ENCODE data around the gene CLEC4A. TPM values are rescaled to one million over a fixed set of nuclear protein-coding genes. Genes with fewer than 3 reads are reported as not detected.
"Not testable (repeated sequence)": the region's sequence is repeated elsewhere in the genome, so short reads cannot be mapped to it uniquely, and the experiment has no call there.

CLEC4A gene
- 31.3 TPM for total RNA-seq

GRCh38 chr12:8123124-8123912, at the start of gene CLEC4A:
TSS of gene CLEC4A (plus strand) at chr12:8123617. CDS start at chr12:8123879, 262 bp downstream.
- H3K4me3 ChIP-seq (ENCODE audit: low read length), result peak within 1 kb of the TSS; percentile 48
- no peaks in the 10 kb centered on the region for H3K27me3 ChIP-seq (ENCODE audit: insufficient read depth, low read length)
- H3K4me1 ChIP-seq (ENCODE audit: insufficient read depth, low read length), result peaks cover 39% of the 10 kb centered on the region
- H3K9me3 ChIP-seq (ENCODE audit: low read depth, low read length), result no peaks in the 10 kb centered on the region

GRCh38 chr12:8075935-8076334, 47.5 kb upstream of the CLEC4A start:
- Histone ChIP-seq H3K27me3 (ENCODE audit: insufficient read depth, low read length) (no peaks in the 10 kb centered on the region), H3K4me1 (ENCODE audit: insufficient read depth, low read length) (peaks cover 43% of the 10 kb centered on the region), H3K4me3 (ENCODE audit: low read length) (no peak overlapping the region), H3K9me3 (ENCODE audit: low read depth, low read length) (no peaks in the 10 kb centered on the region)

- no peaks in the 10 kb centered on the region for H3K9me3 ChIP-seq (ENCODE audit: low read depth, low read length)
- no peaks in the 10 kb centered on the region for H3K27me3 ChIP-seq (ENCODE audit: insufficient read depth, low read length)
- H3K4me3 ChIP-seq (ENCODE audit: low read length), result no peak overlapping the region
- peaks cover 43% of the 10 kb centered on the region for H3K4me1 ChIP-seq (ENCODE audit: insufficient read depth, low read length)
Measured at GRCh38 chr12:8076366-8076765, 47.1 kb upstream of the CLEC4A start.

GRCh38 chr12:8077207-8077606, 46.2 kb upstream of the CLEC4A start:
- peaks cover 41% of the 10 kb centered on the region for H3K4me1 ChIP-seq (ENCODE audit: insufficient read depth, low read length)
- H3K4me3 ChIP-seq (ENCODE audit: low read length), result no peak overlapping the region
- H3K27me3 ChIP-seq (ENCODE audit: insufficient read depth, low read length), result no peaks in the 10 kb centered on the region
- H3K9me3 ChIP-seq (ENCODE audit: low read depth, low read length), result no peaks in the 10 kb centered on the region

- no peaks in the 10 kb centered on the region for H3K27me3 ChIP-seq (ENCODE audit: insufficient read depth, low read length)
- H3K4me1 ChIP-seq (ENCODE audit: insufficient read depth, low read length), result peaks cover 46% of the 10 kb centered on the region
- no peaks in the 10 kb centered on the region for H3K9me3 ChIP-seq (ENCODE audit: low read depth, low read length)
- H3K4me3 ChIP-seq (ENCODE audit: low read length), result no peak overlapping the region
Measured at GRCh38 chr12:8078398-8078797, 45.0 kb upstream of the CLEC4A start.

GRCh38 chr12:8078916-8079315, 44.5 kb upstream of the CLEC4A start:
- Histone ChIP-seq H3K4me1 (ENCODE audit: insufficient read depth, low read length) (peaks cover 49% of the 10 kb centered on the region), H3K4me3 (ENCODE audit: low read length) (no peak overlapping the region), H3K27me3 (ENCODE audit: insufficient read depth, low read length) (no peaks in the 10 kb centered on the region)

GRCh38 chr12:8080120-8080519, 43.3 kb upstream of the CLEC4A start:
- no peaks in the 10 kb centered on the region for H3K27me3 ChIP-seq (ENCODE audit: insufficient read depth, low read length)
- peaks cover 60% of the 10 kb centered on the region for H3K4me1 ChIP-seq (ENCODE audit: insufficient read depth, low read length)
- no peak overlapping the region for H3K4me3 ChIP-seq (ENCODE audit: low read length)
- no peaks in the 10 kb centered on the region for H3K9me3 ChIP-seq (ENCODE audit: low read depth, low read length)

More at GRCh38 chr12:8078916-8079315, 44.5 kb upstream of the CLEC4A start:
- no peaks in the 10 kb centered on the region for H3K9me3 ChIP-seq (ENCODE audit: low read depth, low read length)

GRCh38 chr12:8081251-8081920, 42.0 kb upstream of the CLEC4A start:
- Histone ChIP-seq H3K27me3 (ENCODE audit: insufficient read depth, low read length) (no peaks in the 10 kb centered on the region), H3K4me1 (ENCODE audit: insufficient read depth, low read length) (peaks cover 66% of the 10 kb centered on the region), H3K4me3 (ENCODE audit: low read length) (peak overlapping the region; percentile 97), H3K9me3 (ENCODE audit: low read depth, low read length) (no peaks in the 10 kb centered on the region)

GRCh38 chr12:8082808-8083100, 40.7 kb upstream of the CLEC4A start:
- H3K4me1 ChIP-seq (ENCODE audit: insufficient read depth, low read length), result peaks cover 68% of the 10 kb centered on the region

GRCh38 chr12:8084351-8084750, 39.1 kb upstream of the CLEC4A start:
- H3K4me1 ChIP-seq (ENCODE audit: insufficient read depth, low read length), result peaks cover 77% of the 10 kb centered on the region
- not testable (repeated sequence) for H3K27me3 ChIP-seq (ENCODE audit: insufficient read depth, low read length); H3K9me3 ChIP-seq (ENCODE audit: low read depth, low read length); H3K4me3 ChIP-seq (ENCODE audit: low read length)

More at GRCh38 chr12:8082808-8083100, 40.7 kb upstream of the CLEC4A start:
- H3K4me3 ChIP-seq (ENCODE audit: low read length), result peak overlapping the region; percentile 97
- H3K27me3 ChIP-seq (ENCODE audit: insufficient read depth, low read length), result no peaks in the 10 kb centered on the region
- H3K9me3 ChIP-seq (ENCODE audit: low read depth, low read length), result no peaks in the 10 kb centered on the region

- peaks cover 66% of the 10 kb centered on the region for H3K4me1 ChIP-seq (ENCODE audit: insufficient read depth, low read length)
- H3K4me3 ChIP-seq (ENCODE audit: low read length), result no peak overlapping the region
- H3K27me3 ChIP-seq (ENCODE audit: insufficient read depth, low read length), result no peaks in the 10 kb centered on the region
- H3K9me3 ChIP-seq (ENCODE audit: low read depth, low read length), result no peaks in the 10 kb centered on the region
Measured at GRCh38 chr12:8087666-8088065, 35.8 kb upstream of the CLEC4A start.

- H3K4me1 ChIP-seq (ENCODE audit: insufficient read depth, low read length), result peaks cover 57% of the 10 kb centered on the region
- H3K9me3 ChIP-seq (ENCODE audit: low read depth, low read length), result no peaks in the 10 kb centered on the region
- H3K4me3 ChIP-seq (ENCODE audit: low read length), result no peak overlapping the region
Measured at GRCh38 chr12:8088574-8088973, 34.8 kb upstream of the CLEC4A start.

GRCh38 chr12:8089277-8089676, 34.1 kb upstream of the CLEC4A start:
- H3K4me3 ChIP-seq (ENCODE audit: low read length); H3K27me3 ChIP-seq (ENCODE audit: insufficient read depth, low read length); H3K9me3 ChIP-seq (ENCODE audit: low read depth, low read length): not testable (repeated sequence)
- H3K4me1 ChIP-seq (ENCODE audit: insufficient read depth, low read length), result peaks cover 50% of the 10 kb centered on the region

More at GRCh38 chr12:8088574-8088973, 34.8 kb upstream of the CLEC4A start:
- no peaks in the 10 kb centered on the region for H3K27me3 ChIP-seq (ENCODE audit: insufficient read depth, low read length)

GRCh38 chr12:8089716-8090115, 33.7 kb upstream of the CLEC4A start:
- H3K4me1 ChIP-seq (ENCODE audit: insufficient read depth, low read length), result peaks cover 45% of the 10 kb centered on the region
- no peaks in the 10 kb centered on the region for H3K27me3 ChIP-seq (ENCODE audit: insufficient read depth, low read length)
- H3K9me3 ChIP-seq (ENCODE audit: low read depth, low read length), result no peaks in the 10 kb centered on the region
- H3K4me3 ChIP-seq (ENCODE audit: low read length), result no peak overlapping the region

- Histone ChIP-seq H3K27me3 (ENCODE audit: insufficient read depth, low read length) (no peaks in the 10 kb centered on the region), H3K4me3 (ENCODE audit: low read length) (no peak overlapping the region), H3K4me1 (ENCODE audit: insufficient read depth, low read length) (peaks cover 40% of the 10 kb centered on the region), H3K9me3 (ENCODE audit: low read depth, low read length) (no peaks in the 10 kb centered on the region)
Measured at GRCh38 chr12:8093291-8093690, 30.1 kb upstream of the CLEC4A start.

Data from mononuclear cell (primary cell).